K562 (cell line): ENCODE data around the gene MRPS24. TPM values are rescaled to one million over a fixed set of nuclear protein-coding genes. Genes with fewer than 3 reads are reported as not detected.
A peak's percentile ranks its signal among the peaks of the same experiment; 100 is the strongest.

ENCODE experiments used
- ARID3B ChIP-seq: fragments of 250-450 bp; sonication (Bioruptor Pico); IDR thresholded peaks from 2 replicates; pipeline ENCODE4 v1.4.0; 2020; ENCODE audit warnings: borderline replicate concordance
- CHD2 ChIP-seq: IDR thresholded peaks from 2 replicates; pipeline ENCODE4 v1.6.1; 2011; ENCODE audit warnings: low read depth, low read length
- FOSL1 ChIP-seq: fragments of 200-800 bp; sonication (Bioruptor generic); conservative IDR thresholded peaks from 2 replicates; pipeline ENCODE4 v1.6.1; 2016; ENCODE audit warnings: missing genetic modification characterization, missing compliant biosample characterization
- FOXA1 ChIP-seq: fragments of 450-650 bp; IDR thresholded peaks from 2 replicates; pipeline ENCODE4 v1.6.1; 2016; ENCODE audit warnings: mild to moderate bottlenecking, borderline replicate concordance
- GABPB2 ChIP-seq: fragments of 250-450 bp; sonication (Bioruptor Pico); conservative IDR thresholded peaks from 2 replicates; pipeline ENCODE4 v1.5.1; 2021; ENCODE audit warnings: mild to moderate bottlenecking
- HMBOX1 ChIP-seq: sonication (generic); IDR thresholded peaks from 2 replicates; pipeline ENCODE4 v1.6.1; 2016
- HMG20A ChIP-seq: fragments of 450-650 bp; formaldehyde crosslinking; conservative IDR thresholded peaks from 2 replicates; pipeline ENCODE4 v1.4.0; 2020; ENCODE audit warnings: mild to moderate bottlenecking, mixed read lengths
- JUN ChIP-seq, 2 experiments: sonication (generic) in 1 of 2; formaldehyde crosslinking in 1 of 2; IDR thresholded peaks; 2 replicates each; pipeline versions ENCODE4 v1.6.1 to v1.8.0; 2012 to 2022; ENCODE audit warnings: borderline replicate concordance in 2 of 2, mild to moderate bottlenecking in 2 of 2, improper control_type of control experiment in 1 of 2, low read depth in 1 of 2, low read length in 1 of 2, missing genetic modification reagents in 1 of 2
- KDM1A ChIP-seq, 2 experiments: fragments of 450-650 bp; IDR thresholded peaks; 2 replicates each; pipeline ENCODE4 v1.6.1; 2016; ENCODE audit warnings: mild to moderate bottlenecking in 2 of 2
- TBL1XR1 ChIP-seq, 2 experiments: IDR thresholded peaks; 2 replicates each; pipeline ENCODE4 v1.6.1; 2012; ENCODE audit warnings: improper control_type of control experiment in 2 of 2, low read length in 2 of 2, mild to moderate bottlenecking in 1 of 2
- TSC22D4 ChIP-seq: fragments of 450-650 bp; IDR thresholded peaks from 2 replicates; pipeline ENCODE4 v1.6.1; 2016; ENCODE audit warnings: missing genetic modification characterization, missing biosample characterization, control low read depth
- ZC3H11A ChIP-seq: IDR thresholded peaks from 2 replicates; pipeline ENCODE4 v1.6.1; 2012; ENCODE audit warnings: low read depth, low read length, improper control_type of control experiment
- polyA plus RNA-seq, 8 experiments: library from polyadenylated mRNA; depleted of rRNA in 4 of 8; stranded (reverse) in 5 of 8; unstranded in 3 of 8; fragments of >200 nt; fragmentation: Nextera tagmentation in 2 of 8; fragmentation: Illumina TruSeq in 1 of 8; extraction: Ambion mirVana in 2 of 8; extraction: Trizol in 1 of 8; gene quantifications; 2 replicates each; pipeline versions ENCODE4 v1.2.1 to v1.2.3, GENCODE V29; 2011 to 2014; ENCODE audit warnings: inconsistent platforms in 1 of 8, missing spikeins in 1 of 8
- total RNA-seq, 7 experiments: library from RNA; depleted of rRNA in 6 of 7; stranded (reverse); fragments of >200 nt in 6 of 7; fragmentation: Illumina TruSeq in 2 of 7; extraction: Trizol in 2 of 7; gene quantifications; 2 replicates each; pipeline versions ENCODE4 v1.2.1 to v1.2.3, GENCODE V29; 2011 to 2021; ENCODE audit warnings: low replicate concordance in 1 of 7

The MRPS24 gene
- total and polyA plus RNA-seq, 9 of the 15 experiments (the other 6 are each of a cell fraction or from before 2014, with no cell fraction given), result 51.4 to 214 (median 169) TPM

GRCh38 chr7:43856996-43857395 lies 12.3 kb downstream of the MRPS24 start (continued):
- TF ChIP-seq FOSL1 (peak; percentile 95), JUN (IDR thresholded peaks at IDR 0.05; ENCODE audit: borderline replicate concordance, low read depth, low read length) (peak; percentile 38; the same call in 1 of the 2 replicates), JUN (CRISPR knock-in tag; IDR thresholded peaks at IDR 0.05; ENCODE audit: borderline replicate concordance) (no peak), TBL1XR1 (IDR thresholded peaks at IDR 0.05; ENCODE audit: low read length in 2 of 2) (no peak), TSC22D4 (tag) (no peak), HMBOX1 (peak; percentile 90), HMG20A (CRISPR knock-in tag) (no peak), FOXA1 (no peak), GABPB2 (no peak), KDM1A (IDR thresholded peaks at IDR 0.05) (peak; percentile 80 to 83), ARID3B (CRISPR knock-in tag) (no peak), CHD2 (peak; percentile 27; the same call in 1 of the 2 replicates), ZC3H11A (no peak)
- TF ChIP-seq, all 486 proteins: peak for 12
